Fibroblast of gingiva (primary cell): ENCODE measurements around the gene MED12L.
A peak's percentile ranks its signal among the peaks of the same experiment; 100 is the strongest.
"Not testable (repeated sequence)": the region's sequence is repeated elsewhere in the genome, so short reads cannot be mapped to it uniquely, and the experiment has no call there.

Source experiments
- DNase-seq: peaks from one replicate; pipeline ENCODE4 v3.0.0-alpha.2; 2011; ENCODE audit warnings: low read depth

MED12L gene

DNA sequence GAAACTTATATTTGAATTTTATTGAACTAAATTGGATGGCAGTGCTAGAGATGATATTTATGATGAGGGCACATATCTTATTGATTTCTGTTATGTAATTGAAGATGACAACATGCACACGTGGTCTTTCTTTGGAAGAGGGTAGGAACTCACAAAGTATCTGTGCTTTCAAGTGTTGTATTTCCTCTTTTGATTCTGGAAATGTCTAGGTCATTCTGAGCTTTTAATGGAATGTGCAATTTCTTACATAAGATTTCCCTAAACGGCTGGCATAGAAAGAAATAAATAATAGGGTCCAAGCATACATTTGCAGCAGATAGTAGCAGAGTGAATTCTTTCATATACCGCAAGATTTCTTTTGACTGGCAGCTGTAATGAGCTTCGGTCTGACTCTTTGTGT is 127.7 kb downstream of the MED12L start:
- DNase-seq: no peak

DNA sequence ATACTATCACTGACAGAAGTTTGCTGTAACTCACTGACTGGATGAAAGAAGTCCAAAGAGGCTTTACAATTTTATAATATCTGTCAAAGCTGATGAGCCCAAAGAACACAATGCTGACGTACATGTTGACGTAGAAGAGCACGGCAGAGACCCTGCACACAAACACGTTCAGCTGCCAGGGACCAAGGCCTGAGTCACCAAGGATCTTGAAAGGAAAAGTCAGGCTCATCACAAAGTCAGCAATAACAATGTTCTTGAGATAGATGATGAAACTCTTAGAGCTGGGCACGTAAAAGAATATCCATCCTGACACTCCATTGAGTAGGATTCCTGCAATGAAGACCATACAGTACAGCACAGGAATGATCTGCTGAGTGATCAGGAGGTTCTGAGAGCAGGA is 128.4 kb downstream of the MED12L start:
- DNase-seq: no peak

DNA sequence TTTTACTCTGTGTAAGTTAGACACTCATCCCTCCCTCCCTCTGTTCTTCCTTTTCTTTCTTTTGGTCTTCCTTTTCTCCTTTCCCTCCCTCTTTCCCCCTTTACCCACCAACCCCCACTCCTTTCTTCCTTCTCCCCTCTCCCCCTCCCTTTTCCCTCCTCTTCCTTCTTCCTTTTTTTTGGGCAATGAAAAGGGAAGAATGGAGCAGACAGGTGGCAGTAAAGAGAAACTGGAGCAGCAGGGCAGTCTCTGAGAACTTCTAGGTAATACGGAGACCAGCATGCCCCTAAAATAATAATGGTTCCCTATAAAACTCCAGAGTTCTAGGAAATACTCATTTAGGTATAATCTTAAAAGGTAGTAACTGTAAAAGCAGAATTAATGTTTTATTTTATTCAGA is 129.0 kb downstream of the MED12L start:
- no peak for DNase-seq

GRCh38 chr3:151216641-151217607 is 131.5 kb downstream of the MED12L start:
- DNase-seq: no peak

- DNase-seq: no peak
These were observed 132.7 kb downstream of the MED12L start for GRCh38 chr3:151218136-151218535.

GRCh38 chr3:151219056-151219455 is 133.6 kb downstream of the MED12L start:
- DNase-seq: peak; percentile 40

DNA sequence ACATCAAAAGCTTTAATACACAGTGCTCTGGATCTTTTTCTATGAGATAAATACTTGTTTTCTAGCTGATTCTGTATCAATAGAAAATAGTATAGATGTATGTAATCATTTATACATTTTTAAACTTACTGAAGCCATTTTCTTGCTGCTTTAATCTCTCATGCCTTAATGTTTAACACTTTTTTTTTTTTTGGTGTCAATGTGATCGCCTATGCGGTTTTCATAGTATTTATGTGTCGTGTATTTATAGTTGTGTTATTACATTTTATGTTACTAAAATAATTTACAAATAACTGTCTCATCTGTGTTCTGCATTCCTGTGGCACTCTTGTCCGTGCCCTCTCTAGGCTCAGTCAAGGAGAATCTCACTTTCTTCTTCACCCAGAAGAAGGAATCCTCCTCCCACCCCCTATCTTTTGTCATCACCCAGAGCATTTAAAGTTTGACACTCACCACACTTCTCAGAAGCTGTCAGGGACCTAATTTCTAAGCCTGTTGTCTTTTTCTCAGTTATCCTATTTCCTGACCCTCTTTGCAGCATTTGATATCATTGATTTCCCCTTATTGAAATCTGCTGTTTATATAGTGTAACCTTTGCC is 138.9 kb downstream of the MED12L start:
- no peak for DNase-seq

DNA sequence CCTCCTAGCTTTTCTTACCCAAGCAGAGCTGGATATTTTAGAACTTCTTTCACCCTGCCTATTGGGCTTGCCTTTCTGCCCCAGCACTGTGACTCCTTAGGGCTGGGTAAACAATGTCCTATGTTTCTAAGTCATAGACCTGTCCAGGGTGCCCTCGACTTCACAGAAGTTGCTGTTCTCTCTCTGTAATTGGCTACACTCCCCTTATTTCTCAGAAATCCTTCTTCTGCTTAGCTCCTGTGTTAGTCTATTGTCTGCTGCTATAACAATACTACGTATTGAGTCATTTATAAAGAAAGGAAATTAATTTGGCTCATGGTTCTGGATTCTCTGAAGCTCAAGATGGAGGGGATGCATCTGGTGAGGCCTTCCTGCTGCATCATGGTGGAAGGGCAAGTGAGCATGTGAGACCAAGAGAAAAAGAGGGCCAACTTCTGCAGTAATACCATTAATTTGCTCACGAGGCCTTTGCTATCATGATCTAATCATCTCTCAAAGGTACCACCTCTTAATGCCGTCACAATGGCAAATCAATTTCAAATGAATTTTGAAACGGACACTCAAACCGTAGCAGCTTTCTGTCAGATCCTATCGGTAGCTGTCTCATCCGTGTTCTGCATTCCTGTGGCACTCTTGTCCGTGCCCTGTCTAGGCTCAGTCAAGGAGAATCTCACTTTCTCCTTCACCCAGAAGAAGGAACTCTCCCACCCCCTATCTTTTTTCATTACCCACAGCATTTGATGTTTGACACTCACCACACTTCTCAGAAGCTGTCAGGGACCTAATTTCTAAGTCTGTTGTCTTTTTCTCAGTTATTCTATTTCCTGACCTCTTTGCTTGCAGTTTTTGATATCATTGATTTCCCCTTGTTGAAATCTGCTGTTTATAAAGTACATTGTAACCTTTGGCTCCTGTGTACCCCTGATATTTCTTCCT is 139.8 kb downstream of the MED12L start:
- DNase-seq: no peak

GRCh38 chr3:151226088-151226563 is 140.7 kb downstream of the MED12L start:
- peak; percentile 73 for DNase-seq

DNA sequence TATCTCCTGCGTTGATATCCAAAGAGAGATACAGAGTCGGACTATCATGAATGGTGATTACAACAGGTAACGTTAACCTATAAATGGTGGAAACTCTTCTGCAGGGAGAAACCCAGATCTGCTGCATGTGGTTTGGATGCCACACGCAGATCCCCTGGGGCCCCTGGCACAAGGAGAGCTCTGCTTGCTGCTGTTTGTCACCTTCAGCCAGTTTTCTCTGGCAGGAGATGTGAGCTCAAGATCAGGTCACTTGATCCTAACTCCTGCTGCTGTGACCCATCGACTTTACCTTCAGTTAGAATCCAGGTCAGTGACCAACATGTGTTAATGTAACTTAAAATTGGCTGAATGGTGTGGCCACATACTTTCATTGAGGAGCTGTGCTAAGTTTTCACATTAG is 141.4 kb downstream of the MED12L start:
- no peak for DNase-seq

GRCh38 chr3:151227266-151227806 is 141.9 kb downstream of the MED12L start:
- DNase-seq: no peak

DNA sequence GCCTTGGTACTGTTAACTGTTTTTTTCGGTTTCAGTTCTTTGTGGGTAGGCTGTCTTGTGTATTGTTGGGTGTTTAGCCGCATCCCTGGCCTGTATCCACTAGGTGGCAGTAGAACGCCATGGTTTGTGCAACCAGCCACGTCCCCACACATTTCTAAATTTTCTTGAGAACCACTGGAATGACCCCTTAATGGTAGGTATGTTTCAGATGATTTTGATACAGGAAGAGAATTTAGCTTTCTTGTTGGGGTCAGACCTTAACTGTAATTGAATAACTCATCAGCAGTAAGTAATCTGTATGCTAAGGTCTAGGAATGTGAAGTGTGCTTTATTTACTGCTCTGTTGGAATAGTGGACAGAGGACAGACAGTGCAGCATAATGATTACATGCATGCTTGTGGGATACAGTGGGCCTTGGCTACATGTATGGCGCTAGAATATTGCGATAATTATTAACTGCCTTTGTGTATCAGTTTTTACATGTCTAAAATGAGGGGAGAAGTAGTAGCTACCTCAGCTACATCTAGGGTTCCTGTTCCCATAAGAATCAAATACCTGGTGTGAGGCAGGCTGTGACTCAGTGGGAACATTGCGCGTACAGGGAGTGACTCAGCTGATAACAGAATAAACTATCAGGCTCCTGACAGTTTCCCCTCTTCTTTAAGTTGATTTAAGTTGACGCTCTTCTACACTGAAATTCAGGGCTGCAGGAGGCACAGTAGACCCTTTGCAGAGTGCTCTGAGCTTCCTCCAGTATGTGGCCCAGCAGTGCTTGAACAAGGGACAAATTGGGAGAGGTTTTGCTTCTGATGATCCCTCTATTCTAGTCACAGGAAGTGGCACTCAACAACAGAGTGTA is 142.6 kb downstream of the MED12L start:
- DNase-seq: peak; percentile 64

DNA sequence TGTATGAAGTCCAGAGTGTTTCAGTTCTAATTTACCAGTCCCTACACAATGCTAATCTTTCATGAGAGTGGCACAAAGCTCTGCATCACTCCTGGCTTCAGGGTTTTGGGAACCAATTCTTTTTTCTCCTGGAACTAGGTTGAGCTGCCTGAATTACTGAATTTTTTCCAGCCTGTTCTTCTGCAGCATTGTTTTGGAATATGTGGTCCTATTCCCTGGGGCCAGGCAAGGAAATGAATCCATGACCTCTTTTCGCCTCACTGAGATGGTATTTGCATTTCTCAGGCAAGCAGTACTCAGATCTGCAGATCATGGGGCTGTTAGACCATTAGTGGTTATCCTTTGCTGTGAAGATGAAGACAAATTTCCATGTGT is 143.2 kb downstream of the MED12L start:
- peak; percentile 65 for DNase-seq

- no peak for DNase-seq
These were observed 145.2 kb downstream of the MED12L start for GRCh38 chr3:151230646-151231045.

GRCh38 chr3:151232403-151232802 is 146.9 kb downstream of the MED12L start:
- DNase-seq: not testable (repeated sequence)

DNA sequence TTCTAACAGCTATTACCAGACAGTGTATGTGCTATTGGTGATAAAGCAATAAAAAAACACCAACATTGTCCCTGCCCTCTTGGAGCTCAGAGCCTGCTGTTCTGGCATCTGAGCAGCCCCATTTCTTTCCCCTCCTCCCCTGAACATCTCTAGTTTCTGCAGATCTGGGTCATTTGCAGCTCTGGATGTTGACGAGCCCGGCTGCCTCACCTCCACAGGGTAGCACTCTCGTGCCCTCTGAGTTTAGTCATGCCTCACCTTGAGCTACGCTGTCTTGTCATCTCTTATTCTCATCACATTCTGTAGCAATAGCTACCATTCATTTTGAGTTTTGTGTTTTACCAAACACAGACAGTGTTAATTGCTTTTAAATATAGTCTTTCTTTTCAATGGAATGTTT is 147.5 kb downstream of the MED12L start:
- no peak for DNase-seq

DNA sequence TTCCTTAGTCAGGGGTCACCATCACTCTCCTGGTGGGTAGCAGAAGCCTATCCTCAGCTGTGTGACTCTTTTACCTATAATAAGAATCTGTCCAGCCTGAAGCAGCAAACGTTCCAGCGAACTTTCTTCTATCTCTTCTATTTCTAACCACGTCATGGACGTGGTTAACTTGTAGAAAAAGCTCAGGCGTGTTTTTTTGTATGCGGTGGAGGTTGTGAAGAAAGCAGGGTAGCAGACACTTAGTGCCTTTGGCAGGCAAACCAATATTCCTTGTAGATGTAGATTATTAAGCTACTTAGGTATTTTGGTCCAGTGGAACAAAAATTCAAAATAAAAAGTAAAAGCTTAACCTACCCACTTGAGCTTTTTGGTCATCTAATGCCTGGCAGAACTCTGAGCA is 149.4 kb downstream of the MED12L start:
- no peak for DNase-seq

GRCh38 chr3:151236316-151236715 is 150.9 kb downstream of the MED12L start:
- no peak for DNase-seq

- no peak for DNase-seq
These were observed 151.3 kb downstream of the MED12L start for GRCh38 chr3:151236736-151237135.

- not testable (repeated sequence) for DNase-seq
These were observed 156.5 kb downstream of the MED12L start for GRCh38 chr3:151242006-151242405.

- DNase-seq: no peak
These were observed 163.4 kb downstream of the MED12L start for GRCh38 chr3:151248772-151249337.
